ENCODE data around the gene RIPK1.
A peak's percentile ranks its signal among the peaks of the same experiment; 100 is the strongest.

RIPK1 gene

DNA sequence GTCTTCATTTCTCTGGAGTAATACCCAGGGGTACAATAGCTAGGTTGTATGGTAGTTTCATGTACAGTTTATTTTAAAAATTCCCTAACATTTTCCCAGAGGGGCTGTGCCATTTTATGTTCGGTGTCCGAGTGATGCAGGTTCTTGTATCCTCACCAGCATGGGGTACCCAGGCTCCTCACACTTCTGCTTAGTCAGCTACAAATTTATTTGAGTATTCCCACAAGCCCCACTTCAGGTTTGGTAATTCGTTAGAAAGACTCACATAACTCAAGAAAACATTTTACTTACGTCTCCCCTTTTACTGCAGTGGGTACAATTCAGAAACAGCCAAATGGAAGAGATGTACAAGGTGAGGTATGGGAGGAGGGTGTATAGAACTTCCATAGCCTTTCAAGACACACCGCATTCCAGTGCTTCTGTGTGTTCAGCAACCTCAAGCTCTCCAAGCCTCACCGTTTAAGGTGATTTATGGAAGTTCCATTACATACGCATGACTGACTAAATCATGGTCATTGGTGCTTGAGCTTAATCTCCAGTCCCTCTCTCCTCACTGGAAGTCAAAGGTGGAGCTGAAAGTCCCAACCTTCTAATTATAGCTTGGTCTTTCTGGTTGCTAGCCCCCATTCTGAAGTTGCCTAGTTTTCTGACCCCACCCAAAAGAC, 18.1 kb downstream of the RIPK1 start:
- DNase-seq = no peak

- no peak for DNase-seq
Observed at GRCh38 chr6:3088446-3088845, 20.2 kb downstream of the RIPK1 start.

- DNase-seq = no peak
Observed at GRCh38 chr6:3088968-3089367, 20.7 kb downstream of the RIPK1 start.

DNA sequence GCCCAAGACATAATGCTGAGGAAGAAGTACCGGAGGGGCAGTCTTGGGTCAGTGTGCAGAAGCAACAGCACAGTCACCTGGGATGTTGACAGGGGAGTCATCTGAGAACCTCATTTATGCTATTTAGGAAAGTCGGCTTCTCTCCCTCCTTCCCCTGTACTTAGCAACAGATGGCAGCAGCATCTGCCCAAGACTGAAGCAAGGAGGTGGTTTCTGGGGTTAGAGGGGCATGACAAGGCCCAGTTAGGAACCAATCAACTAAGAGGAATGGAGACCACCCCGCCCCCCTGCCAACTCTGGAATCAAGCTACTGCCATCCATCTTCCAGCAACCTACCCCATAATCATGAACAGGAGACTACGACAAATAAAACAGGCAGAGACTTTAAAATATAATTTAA, 21.7 kb downstream of the RIPK1 start:
- no peak for DNase-seq

GRCh38 chr6:3094815-3095214, 26.5 kb downstream of the RIPK1 start:
- DNase-seq = no peak

GRCh38 chr6:3102875-3103274, 34.6 kb downstream of the RIPK1 start:
- peak; percentile 25 for DNase-seq

DNA sequence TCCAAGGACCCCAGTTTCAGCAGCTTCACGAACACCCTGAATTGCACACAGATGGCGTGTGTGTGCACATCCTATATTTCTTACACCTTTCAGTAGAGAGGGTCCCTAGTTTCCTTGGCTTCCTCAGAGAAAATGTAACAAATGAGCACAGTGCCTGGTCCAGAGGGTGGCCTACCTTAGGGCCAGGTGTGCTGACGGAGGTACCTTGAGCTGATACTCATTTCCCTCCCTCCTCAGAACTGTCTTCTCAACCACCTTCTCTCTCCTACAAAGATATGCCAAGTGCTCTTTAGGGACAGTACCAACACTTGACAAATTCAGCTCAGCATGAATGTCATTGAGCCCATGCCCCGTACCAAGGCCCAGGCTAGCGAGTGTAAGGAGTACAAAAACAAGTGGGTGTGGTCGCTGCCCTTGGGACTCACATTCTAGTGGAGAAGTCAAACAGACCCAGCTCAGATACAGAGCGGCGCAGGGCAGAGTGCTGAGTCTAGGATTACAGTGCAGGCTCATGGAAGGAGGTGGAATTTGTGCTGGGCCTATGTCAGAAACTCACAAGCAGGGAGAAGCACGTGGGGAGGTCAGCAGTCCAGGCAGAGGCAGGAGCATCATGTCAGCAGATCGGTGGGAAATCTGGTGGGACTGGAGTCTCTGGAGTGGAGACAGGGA, 40.6 kb downstream of the RIPK1 start:
- no peak for DNase-seq

DNA sequence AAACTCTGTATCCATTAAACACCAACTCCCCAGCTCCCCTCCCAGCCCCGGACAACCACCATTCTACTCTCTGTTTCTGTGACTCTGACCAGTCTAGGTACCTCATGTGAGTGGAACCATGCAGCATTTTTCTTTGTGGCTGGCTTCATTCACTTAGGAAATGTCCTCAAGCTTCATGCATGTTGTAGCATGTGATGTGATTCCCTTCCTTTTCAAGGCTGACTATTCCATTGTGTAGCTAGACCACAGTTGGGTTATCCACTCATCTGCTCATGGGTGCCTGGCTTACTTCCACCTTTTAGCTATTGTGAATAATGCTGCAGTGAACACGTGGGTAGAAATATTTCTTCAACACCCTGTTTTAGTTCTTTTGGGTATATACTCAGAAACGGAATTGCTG, 41.5 kb downstream of the RIPK1 start:
- no peak for DNase-seq

- no peak for DNase-seq
Observed at GRCh38 chr6:3114377-3114776, 46.1 kb downstream of the RIPK1 start.

DNA sequence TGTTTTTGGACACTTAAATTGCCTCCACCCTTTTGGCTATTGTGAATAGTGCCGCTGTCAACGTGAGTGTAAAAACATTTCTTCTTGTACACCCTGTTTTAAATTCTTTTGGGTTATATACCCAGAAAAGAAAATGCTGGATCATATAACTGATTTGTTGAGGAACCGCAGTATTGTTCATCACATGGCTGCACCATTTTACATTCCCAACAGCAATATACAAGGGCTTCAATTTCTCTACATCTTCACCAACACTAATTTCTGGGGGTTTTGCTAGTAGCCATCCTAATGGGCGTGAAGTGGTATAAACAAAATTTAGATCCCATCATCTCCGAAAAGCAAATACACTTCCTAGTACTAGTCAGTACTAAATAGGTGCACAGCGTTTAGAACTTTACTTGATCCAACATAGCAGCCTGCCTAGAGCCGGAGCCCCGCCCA, 49.6 kb downstream of the RIPK1 start:
- no peak for DNase-seq

GRCh38 chr6:3118353-3119039, 50.2 kb downstream of the RIPK1 start, which contains the start of gene BPHL:
TSS of gene BPHL (plus strand) at chr6:3118711. CDS start at chr6:3118741, 30 bp downstream.
- peak; percentile 99 for DNase-seq

GRCh38 chr6:3119040-3119723, 50.9 kb downstream of the RIPK1 start:
- DNase-seq = no peak

GRCh38 chr6:3120765-3121089, 52.4 kb downstream of the RIPK1 start:
- no peak for DNase-seq

DNA sequence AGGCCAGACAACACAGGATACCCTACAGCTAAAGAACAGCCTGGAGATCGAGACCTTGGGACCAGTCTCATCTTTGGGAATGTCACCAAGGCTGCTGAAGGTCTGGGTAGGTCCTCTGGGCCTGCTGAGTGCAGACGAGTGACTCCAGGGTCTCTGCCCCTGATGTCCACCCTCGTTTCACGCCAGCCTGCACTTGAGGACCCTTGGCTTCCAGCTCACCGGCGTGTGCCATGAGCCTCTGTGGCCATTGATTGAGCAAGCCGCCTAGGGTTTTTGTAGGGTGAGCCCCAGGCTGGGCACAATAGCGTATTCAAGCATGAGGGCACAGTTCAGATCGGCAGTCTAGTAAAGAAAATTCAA, 54.5 kb downstream of the RIPK1 start:
- DNase-seq = no peak

DNA sequence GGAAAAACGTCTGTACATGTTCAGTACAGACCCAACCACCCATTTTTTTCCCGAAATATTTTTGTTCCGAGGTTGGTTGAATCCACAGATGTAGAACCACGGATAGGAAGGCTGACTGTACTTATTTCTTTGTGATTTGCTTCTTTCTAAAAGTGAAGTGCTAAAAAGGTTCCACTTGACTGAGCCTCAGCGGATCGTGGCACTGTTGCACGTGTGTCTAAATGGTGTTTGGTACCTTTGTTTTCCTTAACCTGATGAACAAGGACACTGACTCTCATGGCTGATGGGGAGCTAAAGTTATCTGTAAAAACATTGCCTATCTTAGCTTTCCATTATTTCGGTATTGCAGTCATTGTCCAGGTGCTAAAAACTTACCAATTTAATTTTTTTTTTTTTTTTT, 56.4 kb downstream of the RIPK1 start:
- no peak for DNase-seq

GRCh38 chr6:3125815-3126214, 57.5 kb downstream of the RIPK1 start:
- no peak for DNase-seq

DNA sequence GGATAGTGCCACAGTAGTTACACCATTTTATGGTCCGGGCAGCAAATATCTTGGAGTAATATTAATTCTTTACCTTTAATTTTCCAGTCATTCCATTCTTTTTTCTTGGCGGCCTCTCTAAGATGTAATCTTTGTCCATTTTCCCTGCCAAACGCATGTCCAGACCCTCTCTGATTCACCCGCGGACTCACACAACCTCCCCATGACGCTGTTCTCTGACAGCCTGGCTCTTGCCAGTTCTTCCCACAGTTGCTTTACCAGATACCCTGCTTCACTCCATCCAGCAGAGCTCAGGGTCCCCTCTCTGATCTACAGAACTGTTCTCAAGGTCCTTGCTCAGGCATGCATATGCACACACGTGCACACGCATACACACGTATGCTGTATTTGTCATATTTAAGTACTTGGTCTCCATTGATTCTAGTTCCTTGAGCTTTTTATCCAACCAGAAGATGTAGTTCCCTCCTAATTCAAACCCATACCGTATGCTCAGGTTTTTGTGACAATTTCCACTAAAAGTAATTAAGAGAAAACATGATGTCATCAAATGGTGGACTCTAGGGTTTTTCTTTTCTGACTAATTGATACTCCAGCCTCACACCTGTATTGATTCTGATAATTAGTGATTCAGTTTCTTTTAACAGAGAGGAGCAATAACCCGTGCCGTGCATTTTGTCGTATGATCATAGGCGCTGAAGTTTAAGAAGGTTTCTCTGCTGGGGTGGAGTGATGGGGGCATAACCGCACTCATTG, 60.2 kb downstream of the RIPK1 start:
- no peak for DNase-seq

DNA sequence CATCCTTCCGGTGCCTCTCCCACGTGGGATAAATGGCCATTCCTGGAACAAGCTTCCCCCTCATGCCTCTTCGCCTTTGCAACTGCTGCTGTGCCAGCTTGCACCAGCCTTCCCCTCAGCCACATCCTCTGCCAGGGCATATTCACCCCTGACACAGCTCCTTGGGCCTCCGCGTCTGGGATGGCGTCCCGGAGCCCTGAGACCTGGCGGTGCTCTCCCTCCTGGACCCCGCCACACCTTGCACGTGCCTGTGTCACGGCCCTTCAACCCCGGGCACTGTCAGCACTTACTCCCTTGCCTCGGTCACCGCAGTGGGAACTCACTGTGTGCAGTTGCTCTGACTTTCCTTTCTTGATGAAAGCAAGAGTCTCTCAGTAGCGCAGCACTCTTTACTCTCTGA, 63.4 kb downstream of the RIPK1 start:
- DNase-seq = no peak

- DNase-seq = no peak
Observed at GRCh38 chr6:3133515-3133914, 65.2 kb downstream of the RIPK1 start.

DNA sequence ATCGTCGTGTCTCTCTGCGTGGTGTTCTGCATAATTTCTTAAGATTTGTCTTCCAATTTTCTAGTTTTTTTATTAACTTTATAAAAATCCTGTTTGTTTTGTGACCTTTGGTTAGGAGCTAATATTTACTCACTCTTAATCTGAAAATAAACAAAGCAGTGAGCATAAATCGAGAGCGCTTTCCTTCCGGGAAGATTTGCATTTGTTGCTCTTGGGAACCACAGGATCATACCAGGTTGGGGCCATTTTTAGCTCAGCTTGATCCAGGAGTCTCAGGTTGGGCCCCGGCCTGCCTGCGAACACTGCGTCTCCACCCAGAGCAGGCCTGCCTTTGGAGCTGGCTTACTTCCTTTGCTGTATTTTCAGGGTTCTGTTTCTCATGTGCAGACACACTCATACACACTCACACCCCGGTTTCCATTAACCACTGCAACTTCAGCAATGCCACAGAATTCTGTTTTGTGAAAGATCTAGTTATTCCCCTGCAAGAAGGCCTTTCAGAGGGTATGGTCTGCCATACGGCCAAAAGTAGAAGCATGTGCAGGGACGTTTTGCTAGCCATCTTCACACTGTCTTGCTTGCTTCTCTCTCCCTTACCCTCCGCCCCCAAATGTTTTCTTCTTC, 67.5 kb downstream of the RIPK1 start:
- no peak for DNase-seq

- no peak for DNase-seq
Observed at GRCh38 chr6:3136292-3137011, 68.2 kb downstream of the RIPK1 start.
